ENCODE results near the gene CFAP100.

GRCh38 chr3:126419886-126420786 is 25.4 kb downstream of the CFAP100 start:
- TF ChIP-seq CTCF (IDR thresholded peaks at IDR 0.05; ENCODE audit: low read length) (no peak), EZH2 (IDR thresholded peaks at IDR 0.05; ENCODE audit: borderline replicate concordance, low read length) (no peak)

Data from OCI-LY1 (cell line).